Measurements from ENCODE around the gene RETSAT.
A peak's percentile ranks its signal among the peaks of the same experiment; 100 is the strongest.

Gene RETSAT

GRCh38 chr2:85354286-85355072 is at the start of gene RETSAT, which contains the start of gene ELMOD3:
Gene RETSAT (minus strand): TSS chr2:85354528. CDS start chr2:85354507, 21 bp downstream.
Gene ELMOD3 (plus strand): TSS chr2:85354769. CDS start chr2:85357199, 2,430 bp downstream.
- TF ChIP-seq CTCF (conservative IDR thresholded peaks at IDR 0.05; ENCODE audit: low read depth), result no peak
- ChIA-PET POLR2A (ENCODE audit: low non-redundant PET) (interaction anchor here (0.5 to 1.2 kb wide), 7 partner anchors 11 to 256 kb away, joined by 3 to 6 read pairs (median 4); no protein-coding TSS in a partner anchor), CTCF (interaction anchor here (0.6 to 1.0 kb wide), 4 partner anchors 22 to 382 kb away, joined by 3 to 4 read pairs (median 4); no protein-coding TSS in a partner anchor)
- H3K27ac ChIP-seq, result peak within 1 kb of the TSS; percentile 97
- DNase-seq (ENCODE audit: low spot score), result peak; percentile 97

GRCh38 chr2:85401844-85402243 is 47.5 kb upstream of the RETSAT start:
- POLR2A ChIA-PET (ENCODE audit: low non-redundant PET), result no interaction called here
- H3K27ac ChIP-seq, result peak overlapping the region; percentile 3; the same call in 1 of the 2 replicates
- CTCF ChIA-PET, result interaction anchor here (0.8 kb wide), 1 partner anchor 46 kb away, joined by 4 read pairs; no protein-coding TSS in a partner anchor
- TF ChIP-seq CTCF (conservative IDR thresholded peaks at IDR 0.05; ENCODE audit: low read depth), result no peak
- DNase-seq (ENCODE audit: low spot score), result no peak

- TF ChIP-seq CTCF (conservative IDR thresholded peaks at IDR 0.05; ENCODE audit: low read depth), result no peak
- ChIA-PET POLR2A (ENCODE audit: low non-redundant PET) (no interaction called here), CTCF (interaction anchor here (0.8 kb wide), 1 partner anchor 45 kb away, joined by 4 read pairs; no protein-coding TSS in a partner anchor)
- H3K27ac ChIP-seq, result peak overlapping the region; percentile 3; the same call in 1 of the 2 replicates
- no peak for DNase-seq (ENCODE audit: low spot score)
Observed at GRCh38 chr2:85401464-85401805, 47.1 kb upstream of the RETSAT start.

- no peak for DNase-seq (ENCODE audit: low spot score)
- TF ChIP-seq CTCF (conservative IDR thresholded peaks at IDR 0.05; ENCODE audit: low read depth), result no peak
- CTCF ChIA-PET, result interaction anchor here (0.7 to 0.8 kb wide), 2 partner anchors 19 to 45 kb away, joined by 3 to 4 read pairs; no protein-coding TSS in a partner anchor
- H3K27ac ChIP-seq, result peak overlapping the region; percentile 3; the same call in 1 of the 2 replicates
- POLR2A ChIA-PET (ENCODE audit: low non-redundant PET), result no interaction called here
Observed at GRCh38 chr2:85400541-85401463, 46.5 kb upstream of the RETSAT start.

GRCh38 chr2:85400023-85400422 is 45.7 kb upstream of the RETSAT start:
- DNase-seq (ENCODE audit: low spot score), result no peak
- ChIA-PET CTCF (interaction anchor here (0.6 kb wide), 1 partner anchor 369 kb away, joined by 5 read pairs; no protein-coding TSS in a partner anchor), POLR2A (ENCODE audit: low non-redundant PET) (no interaction called here)
- no peak overlapping the region for H3K27ac ChIP-seq
- TF ChIP-seq CTCF (conservative IDR thresholded peaks at IDR 0.05; ENCODE audit: low read depth), result no peak

GRCh38 chr2:85399183-85399455 is 44.8 kb upstream of the RETSAT start:
- CTCF ChIA-PET, result no interaction called here
- no peak for DNase-seq (ENCODE audit: low spot score)
- H3K27ac ChIP-seq, result peak overlapping the region; percentile 31
- TF ChIP-seq CTCF (conservative IDR thresholded peaks at IDR 0.05; ENCODE audit: low read depth), result no peak
- POLR2A ChIA-PET (ENCODE audit: low non-redundant PET), result no interaction called here
